Transverse colon (tissue), 3 donors: ENCODE measurements around the gene DMD.

Experiments
- CTCF ChIP-seq, 5 experiments: fragments of 200-600 bp in 3 of 5; fragments of 450-650 bp in 2 of 5; sonication (generic) in 3 of 5; IDR thresholded peaks; 1 replicate in 2 of 5; 2 replicates in 3 of 5; pipeline ENCODE4 v1.5.1; 2016 to 2017; ENCODE audit warnings: antibody characterized with exemption in 5 of 5, inconsistent platforms in 3 of 5, mild to moderate bottlenecking in 2 of 5, moderate library complexity in 1 of 5
- EP300 ChIP-seq: sonication (generic); formaldehyde crosslinking; IDR thresholded peaks from one replicate; pipeline ENCODE4 v1.6.1; 2017; ENCODE audit warnings: antibody characterized with exemption, low read depth
- POLR2A ChIP-seq: fragments of 450-650 bp; IDR thresholded peaks from one replicate; pipeline ENCODE4 v1.6.1; 2016; ENCODE audit warnings: antibody characterized with exemption, mild to moderate bottlenecking, moderate library complexity

GRCh38 chrX:32267796-32268195 lies 943.6 kb downstream of the DMD start:
- TF ChIP-seq CTCF (IDR thresholded peaks at IDR 0.05) (no peak), POLR2A (no peak), EP300 (no peak)
